Right lobe of liver (tissue), 4 donors: ENCODE data around the gene RNF225.

Source experiments
- CTCF ChIP-seq, 4 donors: fragments of 200-600 bp in 3 of 4; fragments of 450-650 bp in 1 of 4; IDR thresholded peaks; one replicate each; pipeline versions ENCODE4 v1.5.1 to v1.8.0; 2016 to 2022; ENCODE audit warnings: antibody characterized with exemption in 4 of 4, mild to moderate bottlenecking in 2 of 4
- POLR2A ChIP-seq: fragments of 450-650 bp; IDR thresholded peaks from one replicate; pipeline ENCODE4 v1.6.1; 2017; ENCODE audit warnings: antibody characterized with exemption, mild to moderate bottlenecking
- donor health status: DM: no; HTN: no; CAD: no.
- donor health status: DM: no; HTN: no; CAD: no.
- donor health status: DM: no; HTN: yes; CAD: no.

- TF ChIP-seq CTCF (IDR thresholded peaks at IDR 0.05), result no peak
- no peak for TF ChIP-seq POLR2A
Observed at GRCh38 chr19:58387338-58388174, 7.9 kb upstream of the RNF225 start.
